Duodenal mucosa (tissue), 2 donors: Measurements from ENCODE around the gene SLC29A4.
"Not testable (repeated sequence)": the region's sequence is repeated elsewhere in the genome, so short reads cannot be mapped to it uniquely, and the experiment has no call there.

Source experiments
- H3K27ac ChIP-seq: one replicate; pipeline ENCODE4 v1.7.0; 2013; ENCODE audit warnings: low read depth, low read length
- H3K27me3 ChIP-seq, 2 donors: one replicate each; pipeline ENCODE4 v1.7.0; 2013; ENCODE audit warnings: low read length in 2 of 2, control low read depth in 1 of 2; ENCODE audit not compliant: insufficient read depth in 2 of 2, control insufficient read depth in 1 of 2
- H3K36me3 ChIP-seq, 2 donors: one replicate each; pipeline ENCODE4 v1.7.0; 2013; ENCODE audit warnings: low read length in 2 of 2, control low read depth in 1 of 2; ENCODE audit not compliant: insufficient read depth in 2 of 2, control insufficient read depth in 1 of 2
- H3K4me1 ChIP-seq, 2 donors: one replicate each; pipeline ENCODE4 v1.7.0; 2013; ENCODE audit warnings: low read length in 2 of 2, control low read depth in 1 of 2; ENCODE audit not compliant: insufficient read depth in 2 of 2, control insufficient read depth in 1 of 2
- H3K4me3 ChIP-seq, 2 donors: one replicate each; pipeline ENCODE4 v1.7.0; 2013; ENCODE audit warnings: low read length in 2 of 2, low read depth in 1 of 2
- H3K9ac ChIP-seq, 2 donors: one replicate each; pipeline ENCODE4 v1.7.0; 2013; ENCODE audit warnings: low read length in 2 of 2, low read depth in 1 of 2
- H3K9me3 ChIP-seq, 2 donors: one replicate each; pipeline ENCODE4 v1.7.0; 2013; ENCODE audit warnings: low read length in 2 of 2, control low read depth in 1 of 2; ENCODE audit not compliant: control insufficient read depth in 1 of 2

The SLC29A4 gene

DNA sequence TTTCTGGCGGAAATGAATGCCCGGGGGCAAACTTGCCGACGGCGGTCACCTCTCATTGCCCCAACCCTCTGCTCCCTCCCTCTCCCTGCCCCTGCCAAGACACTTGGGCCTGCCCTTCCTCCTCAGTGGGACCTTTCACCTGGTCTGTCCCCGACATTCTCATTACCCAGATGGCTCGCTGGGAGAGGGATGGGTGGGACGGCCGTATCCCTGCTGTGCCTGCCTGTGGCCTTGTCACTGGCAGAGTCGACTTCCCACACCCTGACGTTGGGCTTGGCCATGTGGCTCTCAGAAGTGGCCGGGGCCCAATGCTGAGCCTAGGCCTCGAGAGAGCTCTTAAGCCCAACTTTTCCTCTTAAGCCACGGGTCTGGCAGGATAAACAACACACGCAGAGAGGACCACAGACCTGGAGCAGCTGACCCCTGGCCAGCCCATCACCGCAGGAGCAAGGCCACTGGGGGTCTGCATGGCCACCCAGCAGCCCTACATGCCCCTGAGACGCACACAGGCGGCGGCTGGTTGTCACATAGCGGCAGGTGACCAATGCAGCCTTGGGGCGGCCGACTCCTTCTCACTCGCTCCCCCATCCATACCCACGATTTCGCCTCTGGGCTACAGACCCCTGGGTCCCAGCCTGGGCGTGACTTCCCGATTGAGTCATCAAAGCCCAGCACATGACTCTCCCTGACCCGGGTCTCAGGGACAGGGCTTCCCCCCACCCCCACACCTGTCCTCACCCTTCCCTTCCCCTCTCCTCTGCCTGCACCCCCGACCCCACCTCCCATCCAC lies 40.1 kb downstream of the SLC29A4 start:
- no peak overlapping the region for H3K9ac ChIP-seq

DNA sequence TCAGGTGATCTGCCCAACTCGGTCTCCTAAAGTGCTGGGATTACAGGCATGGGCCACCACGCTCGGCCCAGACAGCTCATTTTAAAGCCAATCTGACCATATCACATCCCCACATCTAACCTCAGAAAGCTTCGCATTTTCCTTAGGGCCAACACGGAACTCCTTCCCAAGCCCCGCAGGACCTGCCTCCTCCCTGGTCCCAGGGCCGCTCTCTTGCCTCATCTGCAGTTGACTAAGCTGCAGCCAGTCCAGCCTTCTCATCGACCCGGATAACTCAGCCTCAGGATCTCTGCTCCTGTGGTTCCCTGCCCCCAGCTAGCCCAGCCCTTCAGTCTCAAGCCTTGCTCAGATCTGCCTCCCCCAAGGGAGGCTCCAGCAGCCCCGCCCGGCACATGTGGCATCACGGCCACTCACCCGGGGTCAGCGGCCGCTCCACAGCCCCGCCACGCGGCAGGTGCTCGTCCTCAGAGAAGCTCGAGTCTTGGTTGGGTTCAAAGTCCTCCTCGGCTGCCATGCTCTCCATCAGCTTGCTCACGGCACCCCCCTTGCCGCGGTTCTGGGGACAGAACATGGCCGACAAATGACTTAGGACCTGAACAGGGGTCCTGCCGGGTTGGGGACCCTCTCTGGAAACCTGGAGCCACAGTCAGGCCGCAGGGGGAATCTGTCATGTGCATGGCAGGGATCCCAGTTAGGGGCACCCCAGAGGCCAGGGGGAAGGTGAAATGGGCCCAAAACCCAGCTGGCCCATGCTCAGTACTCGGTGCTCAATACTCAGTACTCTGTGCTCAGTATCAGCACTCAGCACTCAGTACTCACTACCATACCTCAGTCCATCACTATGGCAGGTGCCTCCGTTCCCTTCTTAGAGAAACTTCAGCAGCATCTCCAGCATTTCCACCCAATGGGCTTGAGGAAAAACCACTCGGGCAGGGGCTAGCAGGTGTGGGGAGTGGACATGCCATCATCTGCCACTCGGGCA lies 41.3 kb downstream of the SLC29A4 start:
- not testable (repeated sequence) for H3K9me3 ChIP-seq, H3K27me3 ChIP-seq, H3K4me1 ChIP-seq, H3K4me3 ChIP-seq, H3K9ac ChIP-seq, H3K27ac ChIP-seq
- H3K36me3 ChIP-seq = peaks cover 4 to 56% of the 10 kb centered on the region in 2 donors

More for the DNA sequence above, 40.1 kb downstream of the SLC29A4 start:
- H3K4me1 ChIP-seq = no peaks in the 10 kb centered on the region
- no peak overlapping the region for H3K4me3 ChIP-seq
- no peak overlapping the region for H3K27ac ChIP-seq
- H3K36me3 ChIP-seq = peaks cover 9 to 57% of the 10 kb centered on the region in 2 donors
- H3K27me3 ChIP-seq = no peaks in the 10 kb centered on the region
- no peaks in the 10 kb centered on the region for H3K9me3 ChIP-seq

DNA sequence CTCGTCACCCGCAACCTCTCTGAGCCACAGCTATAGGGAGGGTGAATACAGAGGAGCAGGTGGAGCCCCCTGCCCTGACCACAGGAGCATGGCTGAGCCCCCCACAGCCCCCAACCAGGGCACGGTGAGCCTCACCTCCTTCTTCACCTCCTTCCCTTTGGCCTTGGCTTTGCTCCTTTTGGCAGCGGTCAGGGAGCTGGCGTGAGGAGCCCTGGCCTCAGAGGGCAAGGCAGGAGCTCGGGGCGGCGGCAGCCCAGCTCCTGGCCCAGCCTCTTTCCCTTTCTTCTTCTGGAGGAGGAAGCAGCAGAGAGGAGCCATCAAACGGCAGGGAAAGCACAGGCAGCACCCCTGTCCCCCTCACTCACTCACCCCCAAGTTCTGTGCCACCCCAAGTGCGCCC lies 42.2 kb downstream of the SLC29A4 start:
- Histone ChIP-seq H3K36me3 (peaks cover 4 to 50% of the 10 kb centered on the region in 2 donors), H3K27ac (no peak overlapping the region), H3K9me3 (no peaks in the 10 kb centered on the region), H3K27me3 (no peaks in the 10 kb centered on the region), H3K4me3 (no peak overlapping the region), H3K4me1 (no peaks in the 10 kb centered on the region), H3K9ac (no peak overlapping the region)

DNA sequence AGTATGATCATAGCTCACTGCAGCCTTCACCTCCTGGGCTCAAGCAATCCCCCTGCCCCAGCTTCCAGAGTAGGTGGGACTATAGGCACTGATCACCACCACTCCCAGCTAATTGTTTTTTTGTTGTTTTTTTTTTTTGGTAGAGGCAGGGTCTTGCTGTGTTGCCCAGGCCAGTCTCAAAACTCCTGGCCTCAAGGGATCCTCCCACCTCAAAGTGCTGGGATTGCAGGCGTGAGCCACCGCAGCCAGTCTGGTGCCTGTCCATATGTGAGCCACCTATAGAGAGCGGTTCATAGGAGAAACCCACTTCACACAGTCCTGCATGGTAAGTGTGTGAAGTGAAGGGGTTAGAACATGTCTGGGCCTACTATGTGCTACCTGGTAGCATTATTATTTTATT lies 47.5 kb downstream of the SLC29A4 start:
- Histone ChIP-seq H3K9ac (no peak overlapping the region), H3K27me3 (no peaks in the 10 kb centered on the region), H3K27ac (no peak overlapping the region), H3K4me3 (no peak overlapping the region), H3K4me1 (no peaks in the 10 kb centered on the region), H3K36me3 (peaks cover 7 to 45% of the 10 kb centered on the region in 2 donors), H3K9me3 (no peaks in the 10 kb centered on the region)

DNA sequence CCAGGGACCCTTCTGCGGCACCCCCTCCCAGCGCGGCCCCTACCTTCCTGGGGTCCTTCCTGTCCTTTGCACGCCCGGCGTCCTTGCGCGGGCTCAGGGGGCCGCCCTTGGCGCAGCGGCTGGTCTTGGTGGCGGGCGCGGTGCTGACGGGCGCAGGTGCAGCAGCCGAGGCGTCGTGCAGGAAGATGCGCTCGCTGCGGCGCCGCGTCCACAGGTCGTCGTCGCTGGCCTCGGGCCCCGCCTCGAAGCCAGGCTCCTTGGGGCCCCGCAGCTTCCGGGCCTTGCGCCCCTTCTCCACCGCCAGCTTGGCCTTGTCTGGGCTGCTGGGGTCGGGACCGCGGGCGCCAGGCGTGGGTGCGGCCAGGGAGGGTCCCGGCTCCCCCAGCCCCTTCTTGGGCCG lies 49.8 kb downstream of the SLC29A4 start:
- H3K36me3 ChIP-seq = peaks cover 13 to 53% of the 10 kb centered on the region in 2 donors
- H3K9me3 ChIP-seq = peaks cover 0 to 3% of the 10 kb centered on the region in 2 donors
- no peak overlapping the region for H3K9ac ChIP-seq
- no peaks in the 10 kb centered on the region for H3K27me3 ChIP-seq
- H3K4me3 ChIP-seq = no peak overlapping the region
- H3K27ac ChIP-seq = no peak overlapping the region
- H3K4me1 ChIP-seq = no peaks in the 10 kb centered on the region

DNA sequence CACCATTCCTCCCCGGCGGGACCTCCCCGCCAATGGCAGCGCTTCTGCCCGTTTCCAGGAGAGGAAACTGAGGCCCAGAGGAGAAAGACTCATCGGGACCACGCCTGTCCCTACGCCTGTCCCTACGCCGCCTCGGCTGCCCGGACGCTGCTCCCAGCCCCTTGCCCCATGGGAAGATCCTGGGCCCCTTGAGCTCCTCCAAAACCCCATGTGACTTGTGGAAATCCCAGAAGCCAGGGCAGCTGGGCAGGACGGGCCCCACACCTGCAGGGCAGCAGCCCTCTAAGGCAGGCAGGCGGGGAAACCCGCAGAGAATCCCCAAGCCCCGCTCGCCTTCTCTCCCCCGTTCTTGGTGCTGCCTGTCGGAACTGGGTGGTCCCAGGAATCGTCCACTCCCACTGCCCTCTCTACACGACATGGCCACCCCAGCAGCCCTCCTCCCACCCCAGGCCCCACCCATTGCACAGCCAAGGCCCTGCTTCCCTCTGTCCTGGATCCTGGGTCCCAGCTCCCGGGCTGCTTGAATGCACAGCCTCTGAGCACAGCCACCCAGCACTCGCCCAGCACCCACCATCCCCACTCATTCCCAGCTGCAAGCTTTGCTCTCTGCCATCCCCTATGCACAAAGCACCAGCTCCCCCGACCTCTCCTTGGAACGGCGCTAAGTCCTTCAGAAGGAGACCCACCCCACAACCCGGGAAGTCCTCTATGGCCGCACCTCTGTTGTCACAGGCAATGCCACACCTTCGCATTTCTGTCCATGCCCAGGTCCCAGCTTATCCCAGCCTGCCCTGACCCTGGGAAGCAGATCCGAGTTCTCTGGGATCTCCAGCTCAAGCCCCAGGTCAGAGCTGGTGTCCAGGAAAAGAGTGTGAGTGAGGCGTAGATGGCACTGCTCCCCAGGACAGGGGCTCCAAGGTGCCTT lies 50.6 kb downstream of the SLC29A4 start:
- Histone ChIP-seq H3K9me3 (peaks cover 0 to 3% of the 10 kb centered on the region in 2 donors), H3K27ac (no peak overlapping the region), H3K36me3 (peaks cover 13 to 56% of the 10 kb centered on the region in 2 donors), H3K27me3 (no peaks in the 10 kb centered on the region), H3K9ac (no peak overlapping the region), H3K4me3 (no peak overlapping the region), H3K4me1 (no peaks in the 10 kb centered on the region)

DNA sequence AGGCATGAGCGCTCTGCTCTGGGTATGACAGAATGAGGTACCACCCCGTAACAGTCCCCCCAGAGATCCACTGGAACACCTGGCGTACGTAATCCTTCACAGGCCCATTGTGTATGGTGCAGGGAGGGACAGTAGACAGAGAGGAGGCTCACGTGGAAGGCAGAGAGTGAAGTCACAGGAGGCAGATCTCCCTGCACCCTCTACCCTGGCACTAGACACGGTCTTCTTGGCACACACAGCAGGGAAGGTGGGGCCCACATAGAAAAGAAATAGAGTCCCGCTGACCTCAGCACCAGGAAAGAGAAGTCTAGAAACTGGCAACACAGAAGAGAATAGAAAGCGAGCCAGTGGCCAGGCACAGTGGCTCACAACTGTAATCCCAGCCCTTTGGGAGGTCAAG lies 51.9 kb downstream of the SLC29A4 start:
- Histone ChIP-seq H3K9ac (no peak overlapping the region), H3K9me3 (peaks cover 0 to 3% of the 10 kb centered on the region in 2 donors), H3K4me3 (no peak overlapping the region), H3K27me3 (no peaks in the 10 kb centered on the region), H3K4me1 (no peaks in the 10 kb centered on the region), H3K27ac (no peak overlapping the region), H3K36me3 (peaks cover 13 to 62% of the 10 kb centered on the region in 2 donors)

DNA sequence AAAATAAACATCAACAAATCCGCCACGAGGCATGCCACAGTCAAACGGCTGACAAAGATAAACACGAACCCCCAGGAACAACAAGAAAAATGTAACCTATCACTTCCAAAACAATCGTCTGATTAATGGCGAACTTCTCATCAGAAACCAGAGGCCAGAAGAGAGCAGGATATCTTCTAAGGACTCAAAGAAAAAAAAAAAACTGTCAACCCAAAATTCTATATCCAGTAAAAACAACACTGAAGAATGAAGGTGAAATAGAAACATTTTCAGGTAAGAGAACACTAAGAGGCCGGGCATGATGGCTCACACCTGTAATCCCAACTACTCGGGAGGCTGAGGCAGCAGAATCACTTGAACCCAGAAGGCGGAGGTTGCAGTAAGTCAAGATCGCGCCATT lies 54.3 kb downstream of the SLC29A4 start:
- Histone ChIP-seq H3K9me3 (peaks cover 0 to 3% of the 10 kb centered on the region in 2 donors), H3K27me3 (no peaks in the 10 kb centered on the region), H3K4me1 (no peaks in the 10 kb centered on the region), H3K9ac (no peak overlapping the region), H3K4me3 (no peak overlapping the region), H3K27ac (no peak overlapping the region), H3K36me3 (peaks cover 13 to 62% of the 10 kb centered on the region in 2 donors)

DNA sequence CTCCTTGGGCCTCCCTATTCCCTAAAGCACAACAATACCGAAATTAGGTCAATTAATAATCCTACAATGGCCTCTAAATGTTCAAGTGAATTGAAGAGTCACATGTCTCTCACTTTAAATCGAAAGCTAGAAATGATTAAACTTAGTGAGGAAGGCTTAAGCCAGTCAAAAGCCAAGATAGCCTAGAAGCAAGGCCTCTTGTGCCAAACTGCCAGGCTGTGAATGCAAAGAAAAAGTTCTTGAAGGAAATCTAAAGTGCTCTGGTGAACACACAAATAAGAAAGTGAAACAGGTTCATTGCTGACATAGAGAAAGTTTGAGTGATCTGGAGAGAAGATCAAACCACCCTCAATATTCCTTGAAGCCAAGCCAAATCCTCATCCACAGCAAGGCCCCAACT lies 57.2 kb downstream of the SLC29A4 start:
- Histone ChIP-seq H3K36me3 (peaks cover 15 to 76% of the 10 kb centered on the region in 2 donors), H3K9ac (no peak overlapping the region), H3K9me3 (peaks cover 0 to 6% of the 10 kb centered on the region in 2 donors), H3K27ac (no peak overlapping the region), H3K4me3 (no peak overlapping the region), H3K4me1 (no peaks in the 10 kb centered on the region), H3K27me3 (no peaks in the 10 kb centered on the region)
